HL-60 (cell line): ENCODE measurements around the gene CNBD2.

Experiments
- CTCF ChIP-seq: IDR thresholded peaks from one replicate; pipeline ENCODE4 v1.5.1; 2011; ENCODE audit warnings: low read length, control low read depth, inconsistent platforms; ENCODE audit not compliant: insufficient read depth
- GABPA ChIP-seq: IDR thresholded peaks from 2 replicates; pipeline ENCODE4 v1.6.1; 2012; ENCODE audit warnings: low read depth
- POLR2AphosphoS5 ChIP-seq: IDR thresholded peaks from 2 replicates; pipeline ENCODE4 v1.6.1; 2012; ENCODE audit warnings: low read depth

- TF ChIP-seq GABPA (no peak), POLR2AphosphoS5 (no peak), CTCF (no peak)
Observed at GRCh38 chr20:35975576-35976373, 7.4 kb downstream of the CNBD2 start.
